ENCODE results near the gene TTC39C. TPM values are rescaled to one million over a fixed set of nuclear protein-coding genes. Genes with fewer than 3 reads are reported as not detected.

Gene TTC39C
- total RNA-seq, 2 donors from 2014 or later = 31.2 to 40.0 TPM

- no peaks in the 10 kb centered on the region for H3K27me3 ChIP-seq (replicated peaks; ENCODE audit: insufficient read depth)
- TF ChIP-seq POLR2AphosphoS5 (IDR thresholded peaks at IDR 0.05) = peak; percentile 52
- TF ChIP-seq CTCF (IDR thresholded peaks at IDR 0.05) = no peak
- intact Hi-C loops (cut with DNase I) = no loop called here
- peak overlapping the region; percentile 10 to 70 for H3K27ac ChIP-seq
- no peaks in the 10 kb centered on the region for H3K4me1 ChIP-seq (replicated peaks)
- H3K9me3 ChIP-seq = no peaks in the 10 kb centered on the region
- peak; percentile 36 for DNase-seq (ENCODE audit: low spot score)
- no peak overlapping the region for H3K4me3 ChIP-seq
- WGBS = 65% methylated on average over 7 of the region's 7 CpGs
- no peaks in the 10 kb centered on the region for H3K36me3 ChIP-seq
These were observed 37.5 kb downstream of the TTC39C start for GRCh38 chr18:24052053-24052452.

- no peaks in the 10 kb centered on the region for H3K4me1 ChIP-seq (replicated peaks)
- no peak for DNase-seq (ENCODE audit: low spot score)
- H3K9me3 ChIP-seq = no peaks in the 10 kb centered on the region
- peak overlapping the region in 1 of 2 donors; percentile 70 for H3K27ac ChIP-seq
- intact Hi-C loops (cut with DNase I) = no loop called here
- H3K27me3 ChIP-seq (replicated peaks; ENCODE audit: insufficient read depth) = no peaks in the 10 kb centered on the region
- no peaks in the 10 kb centered on the region for H3K36me3 ChIP-seq
- TF ChIP-seq POLR2A (IDR thresholded peaks at IDR 0.05) (no peak), CTCF (IDR thresholded peaks at IDR 0.05) (no peak), POLR2AphosphoS5 (IDR thresholded peaks at IDR 0.05) (no peak)
- 46% methylated on average over 4 of the region's 4 CpGs for WGBS
- H3K4me3 ChIP-seq = no peak overlapping the region
These were observed 38.7 kb downstream of the TTC39C start for GRCh38 chr18:24053211-24053610.

GRCh38 chr18:24054130-24054529 is 39.6 kb downstream of the TTC39C start:
- intact Hi-C loops (cut with DNase I) = no loop called here
- Histone ChIP-seq H3K4me1 (replicated peaks) (no peaks in the 10 kb centered on the region), H3K27ac (no peak overlapping the region), H3K9me3 (no peaks in the 10 kb centered on the region), H3K27me3 (replicated peaks; ENCODE audit: insufficient read depth) (no peaks in the 10 kb centered on the region), H3K4me3 (no peak overlapping the region), H3K36me3 (no peaks in the 10 kb centered on the region)
- no peak for DNase-seq (ENCODE audit: low spot score)
- WGBS = 76% methylated on average over 4 of the region's 4 CpGs
- TF ChIP-seq CTCF (IDR thresholded peaks at IDR 0.05) (no peak), POLR2AphosphoS5 (IDR thresholded peaks at IDR 0.05) (no peak), POLR2A (IDR thresholded peaks at IDR 0.05) (no peak)

- no peak overlapping the region for H3K4me3 ChIP-seq
- no peak for DNase-seq (ENCODE audit: low spot score)
These were observed 40.7 kb downstream of the TTC39C start for GRCh38 chr18:24055009-24055804.

More at GRCh38 chr18:24055009-24055804, 40.7 kb downstream of the TTC39C start:
- no peak overlapping the region for H3K27ac ChIP-seq
- H3K36me3 ChIP-seq = no peaks in the 10 kb centered on the region
- no peaks in the 10 kb centered on the region for H3K9me3 ChIP-seq
- intact Hi-C loops (cut with DNase I) = no loop called here
- H3K27me3 ChIP-seq (replicated peaks; ENCODE audit: insufficient read depth) = no peaks in the 10 kb centered on the region
- H3K4me1 ChIP-seq (replicated peaks) = no peaks in the 10 kb centered on the region
- TF ChIP-seq CTCF (IDR thresholded peaks at IDR 0.05) (no peak), POLR2A (IDR thresholded peaks at IDR 0.05) (no peak), POLR2AphosphoS5 (IDR thresholded peaks at IDR 0.05) (no peak)
- WGBS = 75% methylated on average over 3 of the region's 3 CpGs
